ENCODE measurements around the gene COX4I2.

DNA sequence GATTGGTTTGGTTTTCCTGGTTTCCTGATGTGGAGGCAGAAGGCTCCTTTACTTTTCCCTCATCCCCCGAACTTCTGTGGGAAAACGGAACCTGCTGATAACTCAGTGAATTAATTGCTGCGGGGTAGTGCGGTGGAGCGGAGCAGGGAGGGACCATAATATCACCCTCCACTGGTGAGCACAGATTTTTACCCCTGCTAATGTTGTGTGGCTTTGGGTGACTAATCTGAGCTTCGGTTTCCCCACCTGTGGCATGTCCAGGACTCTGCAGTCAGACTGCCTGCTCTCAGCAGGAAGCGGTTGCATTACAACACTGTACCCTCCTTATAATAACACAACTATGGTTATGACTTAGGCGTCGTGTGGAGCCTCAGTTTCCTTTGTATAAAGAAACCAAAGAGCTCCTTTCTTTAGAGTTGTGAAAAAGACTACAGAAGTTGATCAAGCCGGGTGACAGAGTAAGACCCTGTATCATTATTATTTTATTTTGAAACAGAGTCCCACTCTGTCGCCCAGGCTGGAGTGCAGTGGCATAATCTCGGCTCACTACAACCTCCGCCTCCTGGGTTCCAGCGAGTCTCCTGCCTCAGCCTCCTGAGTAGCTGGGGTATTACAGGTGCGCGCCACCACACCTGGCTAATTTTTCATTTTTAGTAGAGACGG is 34.8 kb upstream of the COX4I2 start:
- no peak for TF ChIP-seq EZH2 (IDR thresholded peaks at IDR 0.05; ENCODE audit: borderline replicate concordance, low read depth, low read length, severe bottlenecking)
- TF ChIP-seq, protein P1, sequence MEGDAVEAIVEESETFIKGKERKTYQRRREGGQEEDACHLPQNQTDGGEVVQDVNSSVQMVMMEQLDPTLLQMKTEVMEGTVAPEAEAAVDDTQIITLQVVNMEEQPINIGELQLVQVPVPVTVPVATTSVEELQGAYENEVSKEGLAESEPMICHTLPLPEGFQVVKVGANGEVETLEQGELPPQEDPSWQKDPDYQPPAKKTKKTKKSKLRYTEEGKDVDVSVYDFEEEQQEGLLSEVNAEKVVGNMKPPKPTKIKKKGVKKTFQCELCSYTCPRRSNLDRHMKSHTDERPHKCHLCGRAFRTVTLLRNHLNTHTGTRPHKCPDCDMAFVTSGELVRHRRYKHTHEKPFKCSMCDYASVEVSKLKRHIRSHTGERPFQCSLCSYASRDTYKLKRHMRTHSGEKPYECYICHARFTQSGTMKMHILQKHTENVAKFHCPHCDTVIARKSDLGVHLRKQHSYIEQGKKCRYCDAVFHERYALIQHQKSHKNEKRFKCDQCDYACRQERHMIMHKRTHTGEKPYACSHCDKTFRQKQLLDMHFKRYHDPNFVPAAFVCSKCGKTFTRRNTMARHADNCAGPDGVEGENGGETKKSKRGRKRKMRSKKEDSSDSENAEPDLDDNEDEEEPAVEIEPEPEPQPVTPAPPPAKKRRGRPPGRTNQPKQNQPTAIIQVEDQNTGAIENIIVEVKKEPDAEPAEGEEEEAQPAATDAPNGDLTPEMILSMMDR (IDR thresholded peaks at IDR 0.05; ENCODE audit: borderline replicate concordance, extremely low read depth, low read length, poor library complexity, severe bottlenecking), result no peak

Measured in DND-41 (cell line).